Measurements from ENCODE around the gene DGKK. TPM values are rescaled to one million over a fixed set of nuclear protein-coding genes. Genes with fewer than 3 reads are reported as not detected.

The DGKK gene
- total and polyA plus RNA-seq, 11 donors: not detected

DNA sequence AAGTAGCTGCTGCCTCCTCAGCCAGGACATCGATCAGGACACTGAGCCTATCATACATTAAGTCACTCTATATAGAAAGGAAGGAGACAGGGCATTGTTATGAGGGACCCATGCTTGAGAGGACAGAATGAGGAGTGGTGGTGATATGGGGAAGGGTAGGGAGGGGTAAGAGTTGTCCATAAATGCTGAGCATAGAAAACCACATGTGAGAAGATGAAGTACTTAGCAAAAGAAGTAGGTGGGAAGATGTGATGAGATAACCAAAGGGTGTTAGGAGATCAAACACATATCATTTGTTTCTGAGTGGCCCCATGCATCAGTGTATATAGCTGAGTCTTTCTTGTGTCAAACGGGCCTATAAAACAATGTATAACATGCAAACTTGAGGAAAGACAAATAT lies 84.1 kb downstream of the DGKK start:
- 51 to 77% (median 73%) methylated on average over 2 of the region's 2 CpGs for WGBS, 4 donors
- H3K9me3 ChIP-seq: no peaks in the 10 kb centered on the region
- no peak overlapping the region for H3K4me3 ChIP-seq
- H3K27ac ChIP-seq: no peak overlapping the region
- H3K36me3 ChIP-seq: no peaks in the 10 kb centered on the region
- intact Hi-C loops (cut with DNase I): loop anchor here in 1 of 10 donors (10.0 kb wide), 1 partner anchor 58 kb away; no protein-coding TSS in a partner anchor
- ATAC-seq (no peak), DNase-seq (no peak)
- TF ChIP-seq, protein P1, sequence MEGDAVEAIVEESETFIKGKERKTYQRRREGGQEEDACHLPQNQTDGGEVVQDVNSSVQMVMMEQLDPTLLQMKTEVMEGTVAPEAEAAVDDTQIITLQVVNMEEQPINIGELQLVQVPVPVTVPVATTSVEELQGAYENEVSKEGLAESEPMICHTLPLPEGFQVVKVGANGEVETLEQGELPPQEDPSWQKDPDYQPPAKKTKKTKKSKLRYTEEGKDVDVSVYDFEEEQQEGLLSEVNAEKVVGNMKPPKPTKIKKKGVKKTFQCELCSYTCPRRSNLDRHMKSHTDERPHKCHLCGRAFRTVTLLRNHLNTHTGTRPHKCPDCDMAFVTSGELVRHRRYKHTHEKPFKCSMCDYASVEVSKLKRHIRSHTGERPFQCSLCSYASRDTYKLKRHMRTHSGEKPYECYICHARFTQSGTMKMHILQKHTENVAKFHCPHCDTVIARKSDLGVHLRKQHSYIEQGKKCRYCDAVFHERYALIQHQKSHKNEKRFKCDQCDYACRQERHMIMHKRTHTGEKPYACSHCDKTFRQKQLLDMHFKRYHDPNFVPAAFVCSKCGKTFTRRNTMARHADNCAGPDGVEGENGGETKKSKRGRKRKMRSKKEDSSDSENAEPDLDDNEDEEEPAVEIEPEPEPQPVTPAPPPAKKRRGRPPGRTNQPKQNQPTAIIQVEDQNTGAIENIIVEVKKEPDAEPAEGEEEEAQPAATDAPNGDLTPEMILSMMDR (IDR thresholded peaks at IDR 0.05): no peak
- no peak for TF ChIP-seq POLR2A (IDR thresholded peaks at IDR 0.05)
- peaks cover 0 to 6% (median 0%) of the 10 kb centered on the region in 9 donors for H3K27me3 ChIP-seq
- H3K4me1 ChIP-seq: no peaks in the 10 kb centered on the region

DNA sequence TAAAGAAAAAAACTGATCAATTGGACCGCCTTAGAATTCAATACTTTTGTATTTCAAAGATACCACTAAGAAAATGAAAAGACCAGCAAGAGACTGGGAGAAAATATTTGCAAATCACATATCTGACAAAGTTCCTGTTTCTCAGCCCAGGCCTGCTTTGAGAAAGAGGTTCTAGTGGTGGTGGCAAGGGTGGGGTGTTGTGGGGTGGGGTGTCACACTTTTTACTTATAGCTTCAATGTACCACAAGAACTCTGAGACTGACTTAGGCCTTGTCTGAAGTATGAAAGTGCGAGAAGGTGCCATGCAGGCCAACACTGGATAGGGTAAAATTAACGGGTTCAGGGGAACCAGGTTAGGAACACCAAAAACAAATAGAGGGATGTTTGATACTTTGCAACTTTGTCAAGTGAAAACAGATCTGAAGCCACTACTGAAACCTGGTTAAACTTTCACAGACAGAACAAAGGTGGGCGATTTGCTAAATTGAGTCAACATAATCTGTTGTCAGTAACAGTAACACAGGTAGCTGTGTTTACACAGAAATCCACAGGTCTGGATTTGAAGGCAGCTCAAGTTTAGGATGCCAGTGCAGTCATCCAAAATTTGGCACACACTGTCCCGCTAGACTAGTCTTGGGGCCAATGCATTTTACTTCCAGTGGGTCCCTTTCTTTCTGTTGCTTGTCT lies 88.8 kb downstream of the DGKK start:
- intact Hi-C loops (cut with DNase I): loop anchor here in 1 of 10 donors (10.0 kb wide), 1 partner anchor 63 kb away; no protein-coding TSS in a partner anchor
- TF ChIP-seq POLR2A (IDR thresholded peaks at IDR 0.05): no peak
- TF ChIP-seq, protein P1 (IDR thresholded peaks at IDR 0.05): no peak

DNA sequence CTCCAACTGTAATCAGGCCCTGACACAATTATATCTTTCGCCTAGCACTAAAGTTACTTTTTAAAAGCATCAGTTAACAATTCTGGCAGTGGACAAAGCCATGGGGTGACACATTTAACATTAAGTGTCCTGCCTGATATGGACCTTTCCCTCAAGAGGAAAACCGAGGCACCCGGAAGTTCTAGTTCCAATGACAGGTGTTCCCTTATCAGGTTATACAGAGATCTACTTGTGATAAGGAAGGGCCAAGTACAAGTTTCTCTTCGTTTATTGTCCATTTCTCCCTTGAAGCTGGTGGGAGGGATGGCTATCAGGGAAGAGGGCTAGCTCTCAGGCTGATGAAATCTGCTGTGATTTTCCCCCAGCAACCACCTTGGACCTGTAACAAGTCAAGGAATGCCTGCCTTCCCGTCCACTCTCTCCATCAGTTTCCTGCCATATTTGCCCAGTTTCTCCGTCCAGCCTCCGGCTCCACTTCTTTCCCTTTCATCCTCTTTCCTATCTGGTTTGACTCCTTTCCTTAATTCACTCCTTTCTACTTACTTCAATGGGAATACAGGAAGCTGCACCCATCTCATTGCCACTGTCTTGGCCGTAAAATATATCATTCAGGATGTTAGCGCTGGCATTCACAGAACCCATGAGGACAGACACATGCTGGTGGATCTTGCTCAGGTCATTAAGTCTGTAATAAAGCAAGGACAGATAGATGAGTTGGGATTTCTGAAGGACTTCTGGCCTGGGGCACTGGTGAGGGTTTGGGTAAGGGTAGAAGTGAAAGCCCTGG lies 95.0 kb downstream of the DGKK start:
- no peak for TF ChIP-seq POLR2A (IDR thresholded peaks at IDR 0.05)
- TF ChIP-seq, protein P1 (IDR thresholded peaks at IDR 0.05): no peak
- Histone ChIP-seq H3K27ac (no peak overlapping the region), H3K4me1 (no peaks in the 10 kb centered on the region), H3K36me3 (no peaks in the 10 kb centered on the region), H3K27me3 (peaks cover 0 to 27% (median 0%) of the 10 kb centered on the region in 9 donors), H3K9me3 (no peaks in the 10 kb centered on the region), H3K4me3 (no peak overlapping the region)
- WGBS, 4 donors: 66 to 81% (median 80%) methylated on average over 9 of the region's 9 CpGs
- ATAC-seq (no peak), DNase-seq (no peak)
- intact Hi-C loops (cut with DNase I): no loop called here

More for the DNA sequence above, 88.8 kb downstream of the DGKK start:
- Histone ChIP-seq H3K27ac (no peak overlapping the region), H3K4me1 (no peaks in the 10 kb centered on the region), H3K9me3 (no peaks in the 10 kb centered on the region), H3K36me3 (no peaks in the 10 kb centered on the region), H3K4me3 (no peak overlapping the region), H3K27me3 (peaks cover 0 to 20% (median 0%) of the 10 kb centered on the region in 9 donors)
- WGBS, 4 donors: 77 to 94% (median 85%) methylated on average over 5 of the region's 5 CpGs
- DNase-seq (no peak), ATAC-seq (no peak)

DNA sequence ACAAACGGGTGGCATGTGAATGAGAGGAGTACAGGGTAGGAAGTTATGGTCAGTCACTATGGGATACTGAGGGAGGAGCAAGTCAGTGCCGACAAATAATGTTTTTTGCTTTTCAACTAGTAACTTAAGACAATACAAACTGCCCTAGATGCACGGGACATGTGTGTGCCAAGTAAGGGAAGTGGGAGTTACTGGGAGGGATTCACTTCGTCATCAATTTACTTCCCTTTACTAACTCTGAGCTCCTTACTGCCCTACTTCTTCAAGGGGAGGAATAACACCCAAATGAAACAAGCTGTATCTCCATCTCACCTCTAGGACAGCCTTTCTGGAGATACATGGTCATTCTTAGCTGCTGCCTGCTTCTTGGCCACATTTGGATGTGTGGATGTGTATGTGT lies 97.7 kb downstream of the DGKK start:
- Histone ChIP-seq H3K4me1 (no peaks in the 10 kb centered on the region), H3K27me3 (peaks cover 0 to 28% (median 0%) of the 10 kb centered on the region in 9 donors), H3K9me3 (no peaks in the 10 kb centered on the region), H3K36me3 (no peaks in the 10 kb centered on the region), H3K27ac (no peak overlapping the region), H3K4me3 (no peak overlapping the region)
- intact Hi-C loops (cut with DNase I): no loop called here
- ATAC-seq (no peak), DNase-seq (no peak)
- TF ChIP-seq, protein P1 (IDR thresholded peaks at IDR 0.05): no peak
- no peak for TF ChIP-seq POLR2A (IDR thresholded peaks at IDR 0.05)
- 46 to 56% (median 53%) methylated on average over 4 of the region's 4 CpGs for WGBS, 4 donors

Measured in heart left ventricle (tissue), 16 donors.